GM04503 (cell line): Measurements from ENCODE around the gene ATP2B1.

Experiments used
- DNase-seq: peaks from one replicate; pipeline ENCODE4 v3.0.0-alpha.2; 2012; ENCODE audit warnings: low read depth

Gene ATP2B1

GRCh38 chr12:89589753-89590152 lies 118.9 kb downstream of the ATP2B1 start:
- DNase-seq = no peak

GRCh38 chr12:89578499-89578898 lies 130.1 kb downstream of the ATP2B1 start:
- DNase-seq = no peak

GRCh38 chr12:89576572-89577220 lies 131.9 kb downstream of the ATP2B1 start:
- no peak for DNase-seq

- no peak for DNase-seq
Measured at GRCh38 chr12:89575374-89575773, 133.3 kb downstream of the ATP2B1 start.

DNA sequence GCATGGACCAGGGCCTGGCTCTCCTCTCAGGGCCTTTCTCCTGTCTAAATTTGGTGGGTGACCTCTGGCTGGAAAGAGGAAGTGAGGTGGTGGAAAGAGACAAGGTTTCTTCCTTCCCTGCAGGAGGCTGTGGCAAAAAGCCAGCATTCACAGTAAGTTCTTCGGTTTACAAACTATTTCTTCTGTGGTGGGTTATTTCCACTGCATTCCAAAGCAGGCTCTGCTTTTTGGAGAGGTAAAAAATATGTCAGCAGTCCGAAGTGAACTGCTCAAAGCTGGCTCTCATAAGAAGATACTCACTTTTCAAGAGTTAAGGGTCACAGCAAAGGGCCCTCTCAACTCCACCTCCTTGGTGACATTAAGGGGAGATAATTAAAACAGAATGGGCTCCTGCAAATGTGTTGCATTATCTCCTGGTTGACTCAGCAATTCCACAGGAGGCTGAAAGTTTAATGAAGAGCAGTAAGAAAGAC lies 133.9 kb downstream of the ATP2B1 start:
- DNase-seq = peak; percentile 31

- peak; percentile 40 for DNase-seq
Measured at GRCh38 chr12:89573051-89573810, 135.4 kb downstream of the ATP2B1 start.

GRCh38 chr12:89571491-89572195 lies 137.0 kb downstream of the ATP2B1 start:
- DNase-seq = peak; percentile 84

- DNase-seq = no peak
Measured at GRCh38 chr12:89568484-89568883, 140.2 kb downstream of the ATP2B1 start.

GRCh38 chr12:89567691-89568239 lies 140.9 kb downstream of the ATP2B1 start:
- DNase-seq = no peak

DNA sequence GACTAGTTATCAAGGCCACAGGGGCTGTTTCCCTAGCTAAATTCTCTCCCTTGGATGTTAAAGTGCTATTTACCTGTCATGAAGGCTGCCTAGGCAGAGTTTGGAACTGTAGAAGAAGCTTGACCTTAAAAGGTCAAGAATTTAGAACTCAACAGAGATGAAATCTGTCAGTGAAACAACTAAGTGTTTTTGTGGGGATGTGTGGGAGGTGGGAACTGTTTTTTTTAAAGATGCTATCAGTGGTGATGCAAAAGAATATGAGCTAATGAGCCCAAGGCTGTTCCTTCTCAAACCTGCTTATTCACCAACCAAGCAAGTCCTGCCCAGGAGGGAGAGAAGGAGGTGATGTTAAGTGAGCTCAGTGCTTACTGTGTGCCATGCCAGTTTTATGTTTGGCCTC lies 142.0 kb downstream of the ATP2B1 start:
- no peak for DNase-seq

DNA sequence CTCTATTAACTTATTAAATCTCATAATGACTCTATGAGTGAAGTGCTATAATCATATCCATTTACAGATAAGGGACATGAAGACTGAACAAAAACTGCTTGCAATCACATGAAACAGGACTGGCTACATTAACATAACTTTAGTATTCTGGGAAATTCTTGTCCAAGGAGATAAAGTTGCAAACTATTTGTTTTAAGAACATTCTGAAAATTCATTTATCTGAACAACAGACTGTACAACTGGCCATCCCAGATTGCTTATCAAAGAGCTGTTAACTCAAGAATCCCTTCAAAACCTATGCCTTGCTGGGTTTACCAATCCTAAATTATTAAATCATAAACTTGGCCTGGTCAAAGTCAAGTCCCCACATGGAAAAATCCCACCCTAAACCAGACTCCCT lies 143.6 kb downstream of the ATP2B1 start:
- DNase-seq = no peak

- no peak for DNase-seq
Measured at GRCh38 chr12:89559753-89560152, 148.9 kb downstream of the ATP2B1 start.

DNA sequence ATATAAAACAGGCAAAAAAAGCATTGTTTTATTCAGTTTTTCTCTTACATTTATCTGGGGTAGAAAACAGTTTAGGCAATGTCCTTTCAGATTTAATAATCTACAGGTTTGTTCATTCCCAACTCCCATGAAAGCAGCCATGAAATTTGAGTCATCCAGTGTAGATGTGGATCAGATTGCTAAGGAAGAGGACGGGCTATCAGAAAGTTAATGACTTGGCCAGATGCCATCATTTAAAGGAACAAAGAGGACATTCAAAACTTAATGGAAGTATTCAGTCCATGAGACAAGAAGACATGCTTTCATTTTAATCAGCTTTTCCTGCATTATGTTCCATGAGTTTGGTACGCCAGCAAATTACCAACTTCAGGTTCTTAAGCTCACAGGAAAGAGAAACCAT lies 151.7 kb downstream of the ATP2B1 start:
- DNase-seq = no peak

GRCh38 chr12:89552376-89552775 lies 156.3 kb downstream of the ATP2B1 start:
- DNase-seq = no peak

DNA sequence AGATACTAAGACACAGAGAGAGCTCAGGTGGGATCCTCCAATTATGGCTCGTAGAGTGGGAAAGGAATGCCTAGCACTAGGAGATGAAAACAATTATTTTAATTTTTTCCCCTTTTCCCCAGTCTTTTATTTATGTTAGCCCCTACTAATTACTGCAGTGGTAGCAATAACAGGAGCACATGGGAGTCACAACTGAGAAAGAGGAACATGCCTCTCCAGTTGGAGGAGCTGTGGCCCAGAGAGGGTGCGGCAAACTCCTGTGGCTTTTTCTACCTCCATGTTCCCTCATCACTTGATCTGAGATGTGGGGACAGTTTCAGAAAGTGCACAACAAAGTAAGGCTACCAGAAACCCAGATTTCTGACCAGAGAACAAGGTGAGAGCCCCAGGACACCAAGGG lies 156.9 kb downstream of the ATP2B1 start:
- no peak for DNase-seq

DNA sequence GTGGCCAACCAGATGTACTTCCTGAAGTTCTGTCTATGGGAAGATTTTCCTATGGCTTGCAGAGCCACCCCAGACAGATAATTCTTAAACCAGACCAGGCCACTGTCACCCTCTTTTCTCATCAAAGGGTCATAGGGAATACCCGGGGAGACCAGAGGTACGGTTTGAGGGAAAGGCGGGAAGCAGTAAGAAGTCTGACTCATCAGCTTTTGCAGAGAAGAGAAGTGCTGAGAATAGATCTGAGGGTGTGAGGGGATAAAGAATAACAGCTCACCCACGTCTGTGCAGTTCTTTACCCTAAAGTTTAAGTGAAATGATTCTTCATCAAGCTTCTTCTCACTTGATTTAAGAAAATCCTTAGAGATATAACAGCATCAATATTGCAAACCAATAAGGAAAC lies 161.5 kb downstream of the ATP2B1 start:
- DNase-seq = no peak

DNA sequence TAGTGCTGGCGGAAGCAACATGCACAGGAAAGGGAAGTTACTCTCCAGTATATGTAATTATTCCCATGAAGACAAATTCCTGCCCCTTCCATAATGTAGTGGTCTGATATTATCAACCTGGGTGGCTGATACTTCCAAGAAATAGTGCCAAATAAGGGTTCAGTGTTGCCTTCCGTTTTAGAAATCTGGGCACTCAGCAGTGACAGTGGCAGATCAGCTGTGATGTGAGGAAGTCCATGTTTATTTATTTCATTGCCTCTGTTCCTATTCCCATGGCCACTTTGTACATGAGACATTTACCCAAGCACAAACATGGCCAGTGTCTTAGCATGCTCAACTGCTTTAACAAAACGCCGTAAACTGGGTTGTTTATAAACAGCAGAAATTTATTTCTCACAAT lies 162.5 kb downstream of the ATP2B1 start:
- DNase-seq = no peak

DNA sequence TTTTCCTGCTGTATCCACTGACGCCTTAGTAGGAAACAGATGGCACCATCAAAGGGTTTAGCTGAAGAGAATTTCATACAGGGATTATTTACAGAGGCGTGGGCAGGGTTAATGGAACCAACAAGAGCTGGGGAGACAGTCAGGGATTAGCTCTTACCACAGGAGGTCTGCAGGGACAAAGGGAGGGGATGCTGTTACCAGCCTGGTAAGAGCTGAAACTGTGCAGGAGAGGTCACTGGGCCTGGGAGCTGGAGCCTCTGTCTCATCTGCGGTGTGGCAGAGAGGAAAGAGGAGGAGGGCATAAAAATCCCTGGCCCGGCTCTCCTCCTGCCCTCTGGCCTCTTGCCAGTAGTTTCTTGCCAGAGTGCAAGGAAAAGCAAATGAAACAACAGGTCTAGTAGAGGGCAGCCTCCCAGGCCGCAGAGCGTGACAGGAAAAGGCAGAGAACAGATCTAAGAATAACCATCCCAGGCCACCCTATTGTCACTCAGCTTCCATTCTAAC lies 163.9 kb downstream of the ATP2B1 start:
- DNase-seq = peak; percentile 42

GRCh38 chr12:89544022-89544421 lies 164.6 kb downstream of the ATP2B1 start:
- DNase-seq = no peak

GRCh38 chr12:89542912-89543592 lies 165.6 kb downstream of the ATP2B1 start:
- peak; percentile 39 for DNase-seq

DNA sequence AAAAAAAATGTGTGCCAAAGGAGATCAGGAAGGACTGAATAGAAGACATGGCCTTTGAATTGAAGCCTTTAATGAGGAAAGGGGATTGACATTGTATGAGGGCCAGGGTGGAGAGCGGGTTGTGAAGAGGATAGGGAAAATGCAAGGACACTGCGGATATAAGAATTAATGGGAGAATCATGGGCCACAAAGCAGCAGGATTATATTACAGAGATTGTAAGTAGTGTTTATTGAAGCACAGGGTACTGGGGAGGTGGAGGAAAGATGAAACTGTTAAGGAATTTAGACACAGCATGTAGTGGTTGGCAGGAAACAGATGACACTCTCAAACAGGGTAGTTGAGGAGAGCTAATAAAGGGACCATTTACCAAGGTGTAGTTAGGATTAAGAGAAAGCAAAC lies 166.4 kb downstream of the ATP2B1 start:
- no peak for DNase-seq

DNA sequence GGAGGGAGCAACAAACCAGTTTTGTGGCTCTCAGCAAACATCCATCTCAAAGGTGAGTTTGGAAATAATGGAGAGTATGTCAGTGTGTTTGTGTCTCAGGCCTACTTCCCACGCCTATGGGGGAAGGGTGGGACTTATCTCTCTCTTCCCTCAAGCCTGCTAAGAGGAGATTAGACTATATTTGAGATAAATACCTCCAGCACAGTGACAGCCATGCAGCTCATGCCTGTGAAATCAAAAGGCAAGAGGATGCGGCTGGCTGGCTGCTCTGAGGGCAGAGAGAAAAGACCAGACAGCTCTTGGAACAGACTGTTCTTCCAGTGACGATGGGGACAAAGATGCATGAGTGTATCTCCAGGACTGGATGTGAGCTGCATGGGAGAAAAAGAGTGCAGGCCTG lies 168.1 kb downstream of the ATP2B1 start:
- DNase-seq = no peak
